HG02571 (cell line): Measurements from ENCODE around the gene TTLL6.
"Not testable (repeated sequence)": the region's sequence is repeated elsewhere in the genome, so short reads cannot be mapped to it uniquely, and the experiment has no call there.

Experiments
- ATAC-seq: cut with Tn5 transposase; IDR thresholded peaks from one replicate; pipeline ENCODE4 v1.9.1; 2021; ENCODE audit warnings: mild to moderate bottlenecking, moderate library complexity; ENCODE audit not compliant: unreplicated experiment

Gene TTLL6

DNA sequence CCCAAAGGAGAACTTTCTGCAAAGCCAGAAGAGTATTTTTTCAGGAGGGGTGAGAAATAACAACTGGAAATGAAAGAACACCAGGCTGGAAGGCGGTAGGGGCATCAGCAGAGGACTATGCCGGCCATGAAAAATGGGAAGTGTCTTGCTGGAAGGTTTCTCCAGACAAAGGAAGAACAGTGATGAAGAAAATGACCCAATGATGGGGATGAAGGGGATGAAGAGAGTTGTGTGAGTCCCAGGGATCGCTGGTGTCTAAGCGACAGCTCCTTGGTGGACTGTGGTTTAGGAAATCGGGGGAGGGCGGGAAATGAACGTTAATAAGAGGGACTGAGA, 623 bp downstream of the TTLL6 start:
- ATAC-seq, result no peak

- ATAC-seq, result no peak
Measured at GRCh38 chr17:48815311-48815710, 1.7 kb downstream of the TTLL6 start.

GRCh38 chr17:48814504-48814903, 2.5 kb downstream of the TTLL6 start:
- ATAC-seq, result no peak

DNA sequence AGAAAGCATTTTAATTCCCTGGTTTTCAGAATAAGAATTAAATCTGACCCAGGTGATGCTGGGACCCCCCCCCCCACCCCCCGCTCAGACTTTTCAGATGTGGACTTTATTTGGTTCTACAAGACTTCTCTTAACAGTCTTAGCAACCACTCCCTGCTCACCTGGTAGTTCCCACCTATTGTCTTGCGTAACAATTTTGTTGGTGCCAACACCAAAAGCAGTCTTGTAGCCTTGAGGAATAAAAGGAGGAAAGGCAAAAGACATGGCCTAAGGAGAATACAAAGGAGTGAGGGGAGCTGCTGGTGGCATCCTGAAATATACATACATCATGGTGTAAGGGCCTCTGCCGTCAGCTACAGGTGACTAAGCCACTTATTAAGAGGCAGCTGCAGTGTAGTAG, 5.0 kb downstream of the TTLL6 start:
- ATAC-seq, result no peak

DNA sequence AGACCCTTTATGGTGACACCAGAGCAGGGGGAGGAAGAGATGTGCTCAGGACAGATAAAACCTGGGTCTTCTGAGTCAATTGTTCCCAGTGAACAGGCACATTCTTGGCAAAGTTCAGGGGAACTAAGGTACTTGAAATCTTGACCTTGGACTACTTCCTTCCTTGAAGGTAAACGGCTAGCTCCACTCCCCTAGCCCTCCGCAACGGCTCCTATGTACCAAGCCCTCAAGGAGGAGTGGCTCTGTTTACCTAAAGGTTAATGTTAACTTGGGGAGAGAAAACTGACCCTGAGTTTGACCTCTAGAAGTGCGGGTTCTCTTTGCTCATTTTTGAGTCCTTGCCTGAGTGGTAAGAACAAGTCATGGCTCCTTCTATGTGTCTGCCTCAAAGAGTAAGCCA, 7.8 kb downstream of the TTLL6 start:
- no peak for ATAC-seq

DNA sequence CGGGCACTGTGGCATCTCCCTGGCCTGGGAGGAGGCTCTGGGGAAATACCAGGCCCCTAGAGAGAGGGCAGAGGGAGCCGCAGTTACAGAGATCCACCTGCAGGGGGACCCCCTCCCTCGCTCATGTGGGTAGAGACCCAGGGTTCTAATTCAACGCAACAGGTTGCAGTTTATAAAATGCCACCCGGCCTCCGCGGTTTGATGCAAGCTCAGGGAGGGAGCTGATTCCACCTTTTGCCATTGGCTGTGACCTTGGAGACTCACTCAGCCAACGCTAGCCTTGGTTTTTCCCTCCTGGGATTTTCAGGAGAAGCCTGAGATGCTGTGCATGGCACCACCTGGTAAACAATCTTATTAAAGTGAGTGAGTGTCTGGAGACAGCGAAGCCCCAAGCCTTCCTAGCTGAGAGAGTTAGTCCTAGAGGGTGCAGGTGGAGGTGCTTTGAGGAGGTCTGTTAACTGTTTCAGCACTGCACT, 12.1 kb downstream of the TTLL6 start:
- no peak for ATAC-seq

DNA sequence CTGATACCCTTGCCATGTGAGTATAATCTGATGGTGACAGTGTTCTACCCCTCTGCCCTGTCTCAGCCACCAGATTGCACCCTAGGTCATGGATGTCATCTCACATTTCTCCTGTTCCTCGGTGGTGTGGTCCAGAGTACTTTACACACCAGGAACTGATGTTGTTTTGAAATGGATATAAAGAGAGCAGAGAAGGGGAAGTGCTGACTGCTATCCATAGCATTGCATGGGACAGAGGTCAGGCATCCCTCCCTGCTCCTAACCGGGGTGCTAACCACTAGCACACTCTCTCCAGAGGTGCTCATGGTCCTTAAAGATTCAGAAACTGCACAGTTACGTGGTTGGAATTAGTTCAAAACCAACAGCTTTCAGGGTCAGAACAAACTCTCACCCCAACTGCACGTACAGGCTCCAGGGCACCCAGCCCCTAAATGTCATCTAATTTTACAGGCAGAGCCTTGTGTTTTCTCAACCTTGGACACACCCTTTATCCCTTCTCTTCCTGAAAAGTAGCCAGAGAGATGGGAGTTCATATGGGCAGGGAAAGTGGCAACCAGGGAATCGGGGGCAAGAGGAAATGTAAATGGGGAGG, 16.3 kb downstream of the TTLL6 start:
- no peak for ATAC-seq

DNA sequence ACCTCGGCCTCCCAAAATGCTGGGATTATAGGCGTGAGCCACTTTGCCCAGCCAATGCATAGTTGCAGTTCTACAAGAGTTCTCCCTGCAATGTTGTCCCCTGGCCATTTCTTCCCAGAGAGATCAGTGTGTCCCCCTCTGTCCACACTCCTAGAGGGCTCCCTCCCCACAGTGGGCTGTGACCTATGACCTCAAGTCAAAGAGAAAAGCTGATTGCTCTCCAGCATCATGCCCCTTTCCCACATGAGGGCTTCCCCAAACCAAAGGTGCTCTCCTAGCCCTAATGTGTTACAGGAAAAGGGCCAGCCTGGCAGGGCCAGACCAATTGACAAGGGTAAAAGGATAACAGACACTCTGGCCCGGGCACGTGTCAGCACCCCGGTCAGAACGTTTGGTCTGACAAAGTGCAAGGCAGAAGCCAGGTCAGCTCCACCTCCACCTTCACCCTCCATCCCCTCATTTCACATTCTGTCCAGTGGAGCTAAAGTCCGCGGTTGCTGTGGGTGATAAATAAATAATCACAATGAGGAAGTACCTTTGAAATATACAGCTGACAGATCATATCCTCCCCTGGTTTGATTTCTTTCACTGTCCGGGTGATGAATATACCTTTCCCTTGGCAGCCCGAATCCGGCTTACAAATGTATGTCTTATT, 17.8 kb downstream of the TTLL6 start:
- no peak for ATAC-seq

GRCh38 chr17:48796163-48796522, 20.9 kb downstream of the TTLL6 start:
- not testable (repeated sequence) for ATAC-seq

GRCh38 chr17:48795444-48796162, 21.4 kb downstream of the TTLL6 start:
- no peak for ATAC-seq

DNA sequence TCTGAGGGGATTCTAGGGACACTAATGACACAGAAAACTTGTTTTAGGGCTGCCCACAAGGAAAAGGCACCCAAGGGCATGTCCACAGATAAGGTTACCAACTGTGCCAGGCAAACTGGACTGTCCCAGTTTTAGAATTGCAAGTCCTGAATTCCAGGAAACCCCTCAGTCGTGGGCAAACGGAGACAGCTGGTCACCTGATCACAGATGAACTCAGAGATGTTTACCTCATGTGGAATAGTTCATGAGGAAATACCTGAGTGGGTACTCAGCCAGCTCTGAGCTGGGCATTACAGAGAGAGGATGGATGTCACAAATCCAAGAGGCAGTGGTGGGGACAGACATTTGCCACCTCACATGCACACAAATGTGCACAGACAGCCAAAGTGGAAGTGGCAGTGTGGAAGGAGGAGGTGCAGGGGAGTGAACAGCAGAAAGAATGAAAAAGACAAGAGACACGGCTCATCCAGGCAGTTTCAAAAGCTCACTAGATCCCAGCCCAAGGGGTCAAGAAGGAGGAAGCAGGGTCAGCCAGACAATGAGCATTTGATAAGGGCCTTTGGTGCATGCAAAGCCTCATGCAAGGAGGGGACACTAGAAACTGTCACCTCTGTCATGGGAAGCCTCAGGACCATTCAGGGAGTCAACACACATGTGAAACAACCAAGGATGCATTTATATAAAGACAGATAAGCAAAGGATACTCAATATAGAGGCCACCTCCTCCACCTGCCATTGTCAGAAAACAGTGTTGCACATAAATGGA, 24.8 kb downstream of the TTLL6 start:
- no peak for ATAC-seq

- no peak for ATAC-seq
Measured at GRCh38 chr17:48791128-48792032, 25.6 kb downstream of the TTLL6 start.

GRCh38 chr17:48790607-48791127, 26.4 kb downstream of the TTLL6 start:
- no peak for ATAC-seq

GRCh38 chr17:48787828-48788227, 29.2 kb downstream of the TTLL6 start:
- ATAC-seq, result no peak

- no peak for ATAC-seq
Measured at GRCh38 chr17:48779421-48779820, 37.6 kb downstream of the TTLL6 start.

DNA sequence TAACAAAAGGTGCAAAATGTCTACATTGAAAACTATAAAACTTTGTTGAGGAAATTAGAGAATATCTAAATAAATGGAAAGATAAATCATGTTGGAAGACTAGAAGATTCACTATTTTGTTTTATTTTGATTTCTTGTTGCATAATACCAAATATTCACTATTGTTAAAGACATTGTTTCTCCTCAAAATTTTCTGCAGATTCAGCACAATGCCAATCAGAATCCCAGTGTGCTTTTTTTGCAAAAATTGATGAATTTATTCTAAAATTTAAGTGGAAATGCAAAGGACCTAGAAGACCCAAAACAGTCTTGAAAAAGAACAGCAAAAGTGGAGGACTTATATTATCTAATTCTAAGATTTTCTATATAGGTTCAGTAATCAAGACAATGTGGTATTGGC, 40.4 kb downstream of the TTLL6 start:
- no peak for ATAC-seq

GRCh38 chr17:48773245-48773644, 43.8 kb downstream of the TTLL6 start:
- no peak for ATAC-seq

- no peak for ATAC-seq
Measured at GRCh38 chr17:48770954-48771353, 46.1 kb downstream of the TTLL6 start.

GRCh38 chr17:48769009-48769675, 47.9 kb downstream of the TTLL6 start:
- no peak for ATAC-seq

DNA sequence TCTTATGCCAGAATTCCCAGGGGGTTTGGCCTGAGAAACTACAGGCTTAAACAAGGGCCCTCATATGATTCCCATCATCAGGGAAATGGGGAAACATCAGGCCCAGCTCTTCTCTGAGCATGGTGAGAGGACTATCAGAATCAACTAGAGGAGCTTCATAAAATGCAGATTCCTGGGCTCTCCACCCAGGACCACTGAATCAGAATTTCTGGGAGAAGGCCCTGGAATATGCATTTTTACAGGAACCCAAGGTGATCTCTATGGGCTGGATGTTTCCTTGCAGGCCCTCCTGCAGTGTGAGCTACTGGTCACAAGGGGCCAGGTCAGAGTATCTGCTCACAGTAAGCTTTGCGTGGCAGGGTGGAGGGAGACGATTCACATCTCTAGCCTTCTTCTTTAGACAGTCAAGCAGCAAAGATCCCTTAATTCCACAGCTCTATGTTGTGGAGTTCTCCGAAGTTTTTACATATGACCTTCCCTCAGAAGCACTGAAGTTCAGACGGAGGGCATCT, 49.7 kb downstream of the TTLL6 start:
- ATAC-seq, result no peak
